Loucy (cell line): ENCODE measurements around the gene NHLRC3.

Experiments used
- H2AFZ ChIP-seq: fragments of 200-600 bp; sonication (generic); 2 replicates; pipeline ENCODE4 v1.6.0; 2016; ENCODE audit warnings: antibody characterized with exemption, mild to moderate bottlenecking, low read length, moderate library complexity
- H3F3A ChIP-seq: fragments of 200-600 bp; 2 replicates; pipeline ENCODE4 v1.6.0; 2016; ENCODE audit warnings: antibody characterized with exemption, low read depth, mild to moderate bottlenecking
- H3K27me3 ChIP-seq: fragments of 200-600 bp; sonication (generic); 2 replicates; pipeline ENCODE4 v1.6.1; 2014; ENCODE audit warnings: low read length, mild to moderate bottlenecking; ENCODE audit not compliant: insufficient read depth, poor library complexity, severe bottlenecking
- H3K36me3 ChIP-seq: fragments of 200-600 bp; sonication (generic); 2 replicates; pipeline ENCODE4 v1.6.1; 2016; ENCODE audit warnings: low read length; ENCODE audit not compliant: insufficient read depth
- H3K4me1 ChIP-seq: fragments of 200-600 bp; sonication (generic); 2 replicates; pipeline ENCODE4 v1.5.1; 2014; ENCODE audit warnings: low read length, mild to moderate bottlenecking; ENCODE audit not compliant: insufficient read depth, poor library complexity, severe bottlenecking
- H3K4me2 ChIP-seq: fragments of 200-600 bp; sonication (generic); 2 replicates; pipeline ENCODE4 v1.6.0; 2014; ENCODE audit warnings: antibody characterized with exemption, low read length, low read depth, mild to moderate bottlenecking; ENCODE audit not compliant: poor library complexity, severe bottlenecking
- H3K4me3 ChIP-seq: fragments of 200-600 bp; sonication (generic); 2 replicates; pipeline ENCODE4 v1.5.1; 2014; ENCODE audit warnings: low read length, mild to moderate bottlenecking, mixed read lengths; ENCODE audit not compliant: poor library complexity, severe bottlenecking
- H3K79me2 ChIP-seq: fragments of 200-600 bp; sonication (generic); 2 replicates; pipeline ENCODE4 v1.6.1; 2014; ENCODE audit warnings: low read length; ENCODE audit not compliant: insufficient read depth
- H3K9ac ChIP-seq: fragments of 200-600 bp; sonication (generic); 2 replicates; pipeline ENCODE4 v1.6.0; 2014; ENCODE audit warnings: mild to moderate bottlenecking, low read depth, low read length, moderate library complexity; ENCODE audit not compliant: poor library complexity, severe bottlenecking
- H3K9me2 ChIP-seq: fragments of 200-600 bp; sonication (generic); replicated peaks from 2 replicates; pipeline ENCODE4 v1.6.1; 2016; ENCODE audit warnings: low read depth, low read length, mixed read lengths
- H3K9me3 ChIP-seq: fragments of 200-600 bp; sonication (generic); 2 replicates; pipeline ENCODE4 v1.6.1; 2014; ENCODE audit warnings: mild to moderate bottlenecking, antibody characterized with exemption, low read length, low read depth; ENCODE audit not compliant: insufficient read depth
- H4K20me1 ChIP-seq: fragments of 200-600 bp; sonication (generic); 2 replicates; pipeline ENCODE4 v1.6.0; 2014; ENCODE audit warnings: antibody characterized with exemption, low read length, mild to moderate bottlenecking; ENCODE audit not compliant: insufficient read depth, poor library complexity, severe bottlenecking
- CTCF ChIP-seq: fragments of 200-600 bp; sonication (generic); conservative IDR thresholded peaks from 2 replicates; pipeline ENCODE4 v1.5.1; 2014; ENCODE audit warnings: mild to moderate bottlenecking, antibody characterized with exemption, low read length
- EZH2phosphoT487 ChIP-seq: fragments of 200-600 bp; IDR thresholded peaks from 2 replicates; pipeline ENCODE4 v1.6.1; 2018; ENCODE audit warnings: antibody characterized with exemption, mild to moderate bottlenecking, moderate library complexity, borderline replicate concordance

Gene NHLRC3

GRCh38 chr13:39016087-39016486, 22.2 kb upstream of the NHLRC3 start:
- Histone ChIP-seq H4K20me1 (peaks cover 4% of the 10 kb centered on the region), H3K4me3 (no peak overlapping the region), H3K4me2 (no peak overlapping the region), H3K4me1 (no peaks in the 10 kb centered on the region), H3K9me2 (no peaks in the 10 kb centered on the region), H3K36me3 (peaks cover 79% of the 10 kb centered on the region), H3K27me3 (no peaks in the 10 kb centered on the region), H2AFZ (no peak overlapping the region), H3K9me3 (no peaks in the 10 kb centered on the region), H3K9ac (no peak overlapping the region), H3K79me2 (no peaks in the 10 kb centered on the region), H3F3A (no peaks in the 10 kb centered on the region)
- TF ChIP-seq EZH2phosphoT487: no peak
- no peak for TF ChIP-seq CTCF

GRCh38 chr13:39016787-39017186, 21.5 kb upstream of the NHLRC3 start:
- Histone ChIP-seq H4K20me1 (peaks cover 4% of the 10 kb centered on the region), H3K9me2 (no peaks in the 10 kb centered on the region), H3K36me3 (peaks cover 79% of the 10 kb centered on the region)

GRCh38 chr13:39020853-39021462, 17.3 kb upstream of the NHLRC3 start:
- TF ChIP-seq EZH2phosphoT487 (no peak), CTCF (no peak)

More at GRCh38 chr13:39016787-39017186, 21.5 kb upstream of the NHLRC3 start:
- H3K9me3 ChIP-seq: no peaks in the 10 kb centered on the region
- no peaks in the 10 kb centered on the region for H3F3A ChIP-seq
- H3K79me2 ChIP-seq: no peaks in the 10 kb centered on the region
- H3K4me3 ChIP-seq: no peak overlapping the region
- no peaks in the 10 kb centered on the region for H3K4me1 ChIP-seq
- TF ChIP-seq CTCF: peak; percentile 71
- no peak for TF ChIP-seq EZH2phosphoT487
- H3K4me2 ChIP-seq: no peak overlapping the region
- no peak overlapping the region for H3K9ac ChIP-seq
- no peaks in the 10 kb centered on the region for H3K27me3 ChIP-seq
- no peak overlapping the region for H2AFZ ChIP-seq

More at GRCh38 chr13:39020853-39021462, 17.3 kb upstream of the NHLRC3 start:
- peaks cover 79% of the 10 kb centered on the region for H3K36me3 ChIP-seq
- no peaks in the 10 kb centered on the region for H3K9me2 ChIP-seq
- no peak overlapping the region for H2AFZ ChIP-seq
- peaks cover 9% of the 10 kb centered on the region for H4K20me1 ChIP-seq
- no peak overlapping the region for H3K9ac ChIP-seq
- H3K27me3 ChIP-seq: no peaks in the 10 kb centered on the region
- no peaks in the 10 kb centered on the region for H3K4me1 ChIP-seq
- H3F3A ChIP-seq: no peaks in the 10 kb centered on the region
- H3K79me2 ChIP-seq: no peaks in the 10 kb centered on the region
- H3K4me2 ChIP-seq: no peak overlapping the region
- H3K9me3 ChIP-seq: no peaks in the 10 kb centered on the region
- H3K4me3 ChIP-seq: no peak overlapping the region
